AG09319 (cell line): Measurements from ENCODE around the gene CUX1.
"Not testable (repeated sequence)": the region's sequence is repeated elsewhere in the genome, so short reads cannot be mapped to it uniquely, and the experiment has no call there.

Experiments used
- DNase-seq: peaks from one replicate; pipeline ENCODE4 v3.0.0-alpha.2; 2010; ENCODE audit warnings: low read depth; ENCODE audit errors: extremely low read depth
- TF ChIP-seq, protein P1 (sequence below): IDR thresholded peaks from 2 replicates; pipeline ENCODE4 v1.5.1; 2011; ENCODE audit warnings: low read depth, mild to moderate bottlenecking, inconsistent platforms, low read length, moderate library complexity

Gene CUX1

DNA sequence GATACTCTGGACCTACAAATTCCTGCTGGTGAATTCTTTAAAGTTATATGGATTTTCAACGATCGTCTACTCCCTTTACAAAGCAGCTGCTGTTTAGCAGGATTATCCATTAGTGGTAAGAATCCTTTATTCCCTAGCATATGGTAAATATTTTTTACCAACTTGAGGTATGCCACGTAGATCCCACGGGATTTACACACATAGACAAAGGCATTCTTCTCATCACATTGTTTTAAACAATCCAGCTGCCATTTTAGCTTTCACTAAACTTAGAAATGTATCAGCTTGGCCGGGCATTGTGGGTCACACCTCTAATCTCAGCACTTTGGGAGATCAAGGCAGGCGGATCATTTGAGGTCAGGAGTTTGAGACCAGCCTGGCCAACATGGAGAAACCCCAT lies 321.2 kb downstream of the CUX1 start:
- DNase-seq, result no peak
- TF ChIP-seq, protein P1, sequence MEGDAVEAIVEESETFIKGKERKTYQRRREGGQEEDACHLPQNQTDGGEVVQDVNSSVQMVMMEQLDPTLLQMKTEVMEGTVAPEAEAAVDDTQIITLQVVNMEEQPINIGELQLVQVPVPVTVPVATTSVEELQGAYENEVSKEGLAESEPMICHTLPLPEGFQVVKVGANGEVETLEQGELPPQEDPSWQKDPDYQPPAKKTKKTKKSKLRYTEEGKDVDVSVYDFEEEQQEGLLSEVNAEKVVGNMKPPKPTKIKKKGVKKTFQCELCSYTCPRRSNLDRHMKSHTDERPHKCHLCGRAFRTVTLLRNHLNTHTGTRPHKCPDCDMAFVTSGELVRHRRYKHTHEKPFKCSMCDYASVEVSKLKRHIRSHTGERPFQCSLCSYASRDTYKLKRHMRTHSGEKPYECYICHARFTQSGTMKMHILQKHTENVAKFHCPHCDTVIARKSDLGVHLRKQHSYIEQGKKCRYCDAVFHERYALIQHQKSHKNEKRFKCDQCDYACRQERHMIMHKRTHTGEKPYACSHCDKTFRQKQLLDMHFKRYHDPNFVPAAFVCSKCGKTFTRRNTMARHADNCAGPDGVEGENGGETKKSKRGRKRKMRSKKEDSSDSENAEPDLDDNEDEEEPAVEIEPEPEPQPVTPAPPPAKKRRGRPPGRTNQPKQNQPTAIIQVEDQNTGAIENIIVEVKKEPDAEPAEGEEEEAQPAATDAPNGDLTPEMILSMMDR, result no peak

GRCh38 chr7:102140952-102141370 lies 323.5 kb downstream of the CUX1 start:
- TF ChIP-seq, protein P1, result no peak
- no peak for DNase-seq

- DNase-seq, result not testable (repeated sequence)
These were observed 325.0 kb downstream of the CUX1 start for GRCh38 chr7:102142433-102142832.

DNA sequence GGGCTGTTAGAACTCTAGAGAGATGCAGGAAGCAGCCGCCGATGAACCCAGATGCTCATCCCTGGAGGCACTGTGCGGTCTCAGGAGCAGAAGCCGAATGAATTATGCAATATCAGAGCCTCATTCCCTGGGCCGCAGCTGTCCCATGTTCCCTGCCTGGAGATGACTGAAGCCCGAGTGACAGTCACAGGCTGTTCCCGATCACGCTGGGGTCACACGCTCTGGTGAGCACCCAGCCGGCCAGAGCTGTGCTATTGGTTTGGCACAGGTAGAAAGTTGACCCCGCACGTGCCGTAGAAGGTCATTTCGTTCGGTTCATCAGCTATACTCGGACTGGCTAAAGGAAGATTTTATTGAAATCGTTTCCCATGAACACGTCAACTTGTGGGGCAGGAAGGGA lies 328.7 kb downstream of the CUX1 start:
- TF ChIP-seq, protein P1, result no peak
- DNase-seq, result no peak

- DNase-seq, result no peak
These were observed 329.6 kb downstream of the CUX1 start for GRCh38 chr7:102147008-102147407.

GRCh38 chr7:102148799-102149198 lies 331.4 kb downstream of the CUX1 start:
- DNase-seq, result no peak
- TF ChIP-seq, protein P1, result no peak

More at GRCh38 chr7:102147008-102147407, 329.6 kb downstream of the CUX1 start:
- TF ChIP-seq, protein P1, result no peak

GRCh38 chr7:102149416-102149815 lies 332.0 kb downstream of the CUX1 start:
- no peak for DNase-seq
- TF ChIP-seq, protein P1, result no peak

DNA sequence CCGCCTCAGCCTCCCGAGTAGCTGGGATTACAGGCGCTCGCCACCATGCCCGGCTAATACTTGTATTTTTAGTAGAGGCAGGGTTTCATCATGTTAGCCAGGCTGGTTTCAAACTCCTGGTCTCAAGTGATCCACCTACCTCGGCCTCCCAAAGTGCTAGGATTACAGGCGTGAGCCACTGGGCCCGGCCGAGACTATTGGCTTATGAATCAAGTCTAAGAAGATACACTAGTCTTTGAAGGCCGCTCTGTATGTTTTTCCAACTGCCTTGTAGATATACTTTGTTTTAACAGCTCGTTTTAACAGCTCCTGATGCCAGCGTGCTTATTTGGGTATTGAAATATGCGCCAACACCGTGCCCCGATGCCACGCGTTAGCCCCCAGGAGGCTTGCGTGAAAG lies 332.8 kb downstream of the CUX1 start:
- DNase-seq, result no peak
- TF ChIP-seq, protein P1, result no peak
